ENCODE results near the gene NEDD9. TPM values are rescaled to one million over a fixed set of nuclear protein-coding genes. Genes with fewer than 3 reads are reported as not detected.

The NEDD9 gene
- total RNA-seq, 1 donor: 32.9 TPM

- Histone ChIP-seq H4K20me1 (ENCODE audit: insufficient read depth, low read length) (no peaks in the 10 kb centered on the region), H3K27ac (ENCODE audit: low read depth, low read length) (no peak overlapping the region), H2AFZ (ENCODE audit: low read length) (no peak overlapping the region), H3K27me3 (ENCODE audit: insufficient read depth, low read length) (no peaks in the 10 kb centered on the region), H3K36me3 (ENCODE audit: insufficient read depth, low read length) (no peaks in the 10 kb centered on the region), H3K4me3 (ENCODE audit: insufficient read depth, low read length) (no peak overlapping the region), H3K79me2 (ENCODE audit: insufficient read depth, low read length) (no peaks in the 10 kb centered on the region), H3K4me1 (ENCODE audit: insufficient read depth, low read length) (peaks cover 11% of the 10 kb centered on the region), H3K4me2 (ENCODE audit: insufficient read depth, low read length) (no peak overlapping the region), H3K9me3 (ENCODE audit: low read depth, low read length) (no peaks in the 10 kb centered on the region)
- TF ChIP-seq CTCF (IDR thresholded peaks at IDR 0.05; ENCODE audit: extremely low read depth, low read depth, low read length): no peak
- no peak for DNase-seq (ENCODE audit: insufficient read length, low spot score, missing footprints)
Measured at GRCh38 chr6:11264100-11264499, 31.6 kb upstream of the NEDD9 start.

- peak overlapping the region; percentile 59 for H3K27ac ChIP-seq (ENCODE audit: low read depth, low read length)
- TF ChIP-seq CTCF (IDR thresholded peaks at IDR 0.05; ENCODE audit: extremely low read depth, low read depth, low read length): no peak
- DNase-seq (ENCODE audit: insufficient read length, low spot score, missing footprints): no peak
- no peaks in the 10 kb centered on the region for H4K20me1 ChIP-seq (ENCODE audit: insufficient read depth, low read length)
- H3K79me2 ChIP-seq (ENCODE audit: insufficient read depth, low read length): no peaks in the 10 kb centered on the region
- peak overlapping the region; percentile 63 for H3K4me2 ChIP-seq (ENCODE audit: insufficient read depth, low read length)
- peaks cover 11% of the 10 kb centered on the region for H3K4me1 ChIP-seq (ENCODE audit: insufficient read depth, low read length)
- peak overlapping the region; percentile 63 for H2AFZ ChIP-seq (ENCODE audit: low read length)
- H3K27me3 ChIP-seq (ENCODE audit: insufficient read depth, low read length): no peaks in the 10 kb centered on the region
- no peaks in the 10 kb centered on the region for H3K9me3 ChIP-seq (ENCODE audit: low read depth, low read length)
- peak overlapping the region; percentile 12 for H3K4me3 ChIP-seq (ENCODE audit: insufficient read depth, low read length)
- H3K36me3 ChIP-seq (ENCODE audit: insufficient read depth, low read length): no peaks in the 10 kb centered on the region
Measured at GRCh38 chr6:11263291-11263775, 30.9 kb upstream of the NEDD9 start.

- peaks cover 11% of the 10 kb centered on the region for H3K4me1 ChIP-seq (ENCODE audit: insufficient read depth, low read length)
- H3K27ac ChIP-seq (ENCODE audit: low read depth, low read length): no peak overlapping the region
- H3K27me3 ChIP-seq (ENCODE audit: insufficient read depth, low read length): no peaks in the 10 kb centered on the region
- DNase-seq (ENCODE audit: insufficient read length, low spot score, missing footprints): peak; percentile 43
- peak overlapping the region; percentile 40 for H2AFZ ChIP-seq (ENCODE audit: low read length)
- H3K9me3 ChIP-seq (ENCODE audit: low read depth, low read length): no peaks in the 10 kb centered on the region
- no peak for TF ChIP-seq CTCF (IDR thresholded peaks at IDR 0.05; ENCODE audit: extremely low read depth, low read depth, low read length)
- no peak overlapping the region for H3K4me3 ChIP-seq (ENCODE audit: insufficient read depth, low read length)
- H3K36me3 ChIP-seq (ENCODE audit: insufficient read depth, low read length): no peaks in the 10 kb centered on the region
- no peaks in the 10 kb centered on the region for H4K20me1 ChIP-seq (ENCODE audit: insufficient read depth, low read length)
- H3K4me2 ChIP-seq (ENCODE audit: insufficient read depth, low read length): no peak overlapping the region
- H3K79me2 ChIP-seq (ENCODE audit: insufficient read depth, low read length): no peaks in the 10 kb centered on the region
Measured at GRCh38 chr6:11262242-11262641, 29.8 kb upstream of the NEDD9 start.

- H3K4me3 ChIP-seq (ENCODE audit: insufficient read depth, low read length): no peak overlapping the region
- H3K4me2 ChIP-seq (ENCODE audit: insufficient read depth, low read length): no peak overlapping the region
- H3K27me3 ChIP-seq (ENCODE audit: insufficient read depth, low read length): no peaks in the 10 kb centered on the region
- H3K36me3 ChIP-seq (ENCODE audit: insufficient read depth, low read length): no peaks in the 10 kb centered on the region
- H3K9me3 ChIP-seq (ENCODE audit: low read depth, low read length): no peaks in the 10 kb centered on the region
- H3K79me2 ChIP-seq (ENCODE audit: insufficient read depth, low read length): no peaks in the 10 kb centered on the region
- H2AFZ ChIP-seq (ENCODE audit: low read length): no peak overlapping the region
- TF ChIP-seq CTCF (IDR thresholded peaks at IDR 0.05; ENCODE audit: extremely low read depth, low read depth, low read length): no peak
- H3K27ac ChIP-seq (ENCODE audit: low read depth, low read length): no peak overlapping the region
- H4K20me1 ChIP-seq (ENCODE audit: insufficient read depth, low read length): no peaks in the 10 kb centered on the region
- DNase-seq (ENCODE audit: insufficient read length, low spot score, missing footprints): no peak
- H3K4me1 ChIP-seq (ENCODE audit: insufficient read depth, low read length): peaks cover 11% of the 10 kb centered on the region
Measured at GRCh38 chr6:11260249-11261038, 28.0 kb upstream of the NEDD9 start.
